Body of pancreas (tissue), 4 donors: Measurements from ENCODE around the gene PIGB.

Source experiments
- POLR2A ChIP-seq, 3 donors: fragments of 450-650 bp; IDR thresholded peaks; one replicate each; pipeline ENCODE4 v1.6.1; 2016; ENCODE audit warnings: antibody characterized with exemption in 3 of 3, mild to moderate bottlenecking in 2 of 3
- TF ChIP-seq, protein P1 (sequence below), 7 experiments: fragments of 450-650 bp in 4 of 7; fragments of 200-600 bp in 3 of 7; sonication (generic) in 3 of 7; IDR thresholded peaks; one replicate each; pipeline ENCODE4 v1.5.1; 2016 to 2019; ENCODE audit warnings: antibody characterized with exemption in 7 of 7

DNA sequence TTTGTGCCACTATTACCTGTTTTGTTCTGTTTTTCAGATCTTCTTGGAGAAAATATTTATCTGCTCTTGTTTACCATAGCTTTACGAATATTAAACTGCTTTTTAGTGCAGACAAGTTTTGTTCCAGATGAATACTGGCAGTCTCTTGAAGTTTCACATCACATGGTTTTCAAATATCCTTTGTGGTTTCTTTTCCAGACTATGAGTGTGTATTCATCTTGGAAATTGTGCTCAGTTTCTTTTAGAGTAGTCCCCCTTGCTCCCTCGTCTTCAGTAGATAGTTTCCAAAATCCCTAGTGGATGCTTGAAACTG is 1.2 kb downstream of the PIGB start:
- TF ChIP-seq, protein P1, sequence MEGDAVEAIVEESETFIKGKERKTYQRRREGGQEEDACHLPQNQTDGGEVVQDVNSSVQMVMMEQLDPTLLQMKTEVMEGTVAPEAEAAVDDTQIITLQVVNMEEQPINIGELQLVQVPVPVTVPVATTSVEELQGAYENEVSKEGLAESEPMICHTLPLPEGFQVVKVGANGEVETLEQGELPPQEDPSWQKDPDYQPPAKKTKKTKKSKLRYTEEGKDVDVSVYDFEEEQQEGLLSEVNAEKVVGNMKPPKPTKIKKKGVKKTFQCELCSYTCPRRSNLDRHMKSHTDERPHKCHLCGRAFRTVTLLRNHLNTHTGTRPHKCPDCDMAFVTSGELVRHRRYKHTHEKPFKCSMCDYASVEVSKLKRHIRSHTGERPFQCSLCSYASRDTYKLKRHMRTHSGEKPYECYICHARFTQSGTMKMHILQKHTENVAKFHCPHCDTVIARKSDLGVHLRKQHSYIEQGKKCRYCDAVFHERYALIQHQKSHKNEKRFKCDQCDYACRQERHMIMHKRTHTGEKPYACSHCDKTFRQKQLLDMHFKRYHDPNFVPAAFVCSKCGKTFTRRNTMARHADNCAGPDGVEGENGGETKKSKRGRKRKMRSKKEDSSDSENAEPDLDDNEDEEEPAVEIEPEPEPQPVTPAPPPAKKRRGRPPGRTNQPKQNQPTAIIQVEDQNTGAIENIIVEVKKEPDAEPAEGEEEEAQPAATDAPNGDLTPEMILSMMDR (IDR thresholded peaks at IDR 0.05), result no peak
- no peak for TF ChIP-seq POLR2A (IDR thresholded peaks at IDR 0.05)
